Stomach (tissue), 4 donors: ENCODE measurements around the gene WDR62.

Experiments
- EP300 ChIP-seq: sonication (generic); formaldehyde crosslinking; IDR thresholded peaks from one replicate; pipeline ENCODE4 v1.6.1; 2017; ENCODE audit warnings: antibody characterized with exemption
- POLR2A ChIP-seq, 4 donors: fragments of 450-650 bp; IDR thresholded peaks; one replicate each; pipeline ENCODE4 v1.6.1; 2016; ENCODE audit warnings: antibody characterized with exemption in 4 of 4, control low read depth in 2 of 4, mild to moderate bottlenecking in 1 of 4, moderate library complexity in 1 of 4
- POLR2AphosphoS5 ChIP-seq, 3 donors: sonication (generic); formaldehyde crosslinking; IDR thresholded peaks; one replicate each; pipeline ENCODE4 v1.6.1; 2016; ENCODE audit warnings: antibody characterized with exemption in 3 of 3
- TF ChIP-seq, protein P1 (sequence below), 7 experiments: fragments of 450-650 bp in 4 of 7; fragments of 200-600 bp in 3 of 7; sonication (generic) in 3 of 7; IDR thresholded peaks; one replicate each; pipeline ENCODE4 v1.5.1; 2016 to 2019; ENCODE audit warnings: antibody characterized with exemption in 7 of 7, control low read depth in 2 of 7, mild to moderate bottlenecking in 1 of 7

DNA sequence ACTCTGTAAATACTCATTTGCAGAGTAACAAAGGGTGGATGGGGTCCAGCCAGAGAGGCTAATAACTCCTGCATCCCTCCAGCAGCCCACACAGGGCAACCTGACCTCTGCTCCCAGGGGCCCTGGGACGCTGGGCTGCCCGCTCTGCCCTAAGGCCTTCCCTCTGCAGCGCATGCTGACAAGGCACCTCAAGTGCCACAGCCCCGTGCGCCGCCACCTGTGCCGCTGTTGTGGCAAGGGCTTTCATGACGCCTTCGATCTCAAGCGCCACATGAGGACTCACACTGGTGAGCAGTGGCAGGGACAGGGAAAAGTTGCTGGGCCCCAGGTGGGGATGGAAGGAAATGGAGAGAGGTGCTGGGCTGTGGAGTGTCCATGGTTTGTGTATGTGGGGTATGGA is 58.0 kb downstream of the WDR62 start:
- TF ChIP-seq, protein P1, sequence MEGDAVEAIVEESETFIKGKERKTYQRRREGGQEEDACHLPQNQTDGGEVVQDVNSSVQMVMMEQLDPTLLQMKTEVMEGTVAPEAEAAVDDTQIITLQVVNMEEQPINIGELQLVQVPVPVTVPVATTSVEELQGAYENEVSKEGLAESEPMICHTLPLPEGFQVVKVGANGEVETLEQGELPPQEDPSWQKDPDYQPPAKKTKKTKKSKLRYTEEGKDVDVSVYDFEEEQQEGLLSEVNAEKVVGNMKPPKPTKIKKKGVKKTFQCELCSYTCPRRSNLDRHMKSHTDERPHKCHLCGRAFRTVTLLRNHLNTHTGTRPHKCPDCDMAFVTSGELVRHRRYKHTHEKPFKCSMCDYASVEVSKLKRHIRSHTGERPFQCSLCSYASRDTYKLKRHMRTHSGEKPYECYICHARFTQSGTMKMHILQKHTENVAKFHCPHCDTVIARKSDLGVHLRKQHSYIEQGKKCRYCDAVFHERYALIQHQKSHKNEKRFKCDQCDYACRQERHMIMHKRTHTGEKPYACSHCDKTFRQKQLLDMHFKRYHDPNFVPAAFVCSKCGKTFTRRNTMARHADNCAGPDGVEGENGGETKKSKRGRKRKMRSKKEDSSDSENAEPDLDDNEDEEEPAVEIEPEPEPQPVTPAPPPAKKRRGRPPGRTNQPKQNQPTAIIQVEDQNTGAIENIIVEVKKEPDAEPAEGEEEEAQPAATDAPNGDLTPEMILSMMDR (IDR thresholded peaks at IDR 0.05): no peak
- TF ChIP-seq POLR2A (IDR thresholded peaks at IDR 0.05): no peak
- no peak for TF ChIP-seq EP300
- no peak for TF ChIP-seq POLR2AphosphoS5 (IDR thresholded peaks at IDR 0.05)
